GM12878 (cell line): ENCODE data around the gene SCN5A. TPM values are rescaled to one million over a fixed set of nuclear protein-coding genes. Genes with fewer than 3 reads are reported as not detected.

Experiments used
- BHLHE40 ChIP-seq, 2 experiments: fragments of 450-650 bp in 1 of 2; IDR thresholded peaks; 2 replicates each; pipeline ENCODE4 v1.6.1; 2011 to 2017; ENCODE audit warnings: low read depth in 2 of 2, borderline replicate concordance in 1 of 2, improper control_type of control experiment in 1 of 2, low read length in 1 of 2, mild to moderate bottlenecking in 1 of 2
- CBFB ChIP-seq: IDR thresholded peaks from 2 replicates; pipeline ENCODE4 v1.6.1; 2016; ENCODE audit warnings: antibody characterized with exemption, low read depth
- CEBPB ChIP-seq, 2 experiments: fragments of 150-350 bp in 1 of 2; IDR thresholded peaks; 2 replicates each; pipeline ENCODE4 v1.6.1; 2012 to 2014; ENCODE audit warnings: low read depth in 2 of 2, low read length in 2 of 2, borderline replicate concordance in 1 of 2, inconsistent platforms in 1 of 2
- CHD4 ChIP-seq: fragments of 200-600 bp; sonication (generic); IDR thresholded peaks from 2 replicates; pipeline ENCODE4 v1.6.1; 2016; ENCODE audit warnings: mild to moderate bottlenecking
- E2F4 ChIP-seq: IDR thresholded peaks from 2 replicates; pipeline ENCODE4 v1.6.1; 2012; ENCODE audit warnings: low read depth, low read length, improper control_type of control experiment
- EGR1 ChIP-seq, 2 experiments: IDR thresholded peaks; 1 replicate in 1 of 2; 2 replicates in 1 of 2; pipeline ENCODE4 v1.6.1; 2011 to 2012; ENCODE audit warnings: low read depth in 2 of 2, low read length in 2 of 2, borderline replicate concordance in 1 of 2, mild to moderate bottlenecking in 1 of 2, moderate library complexity in 1 of 2
- GATAD2B ChIP-seq: fragments of 450-650 bp; conservative IDR thresholded peaks from 2 replicates; pipeline ENCODE4 v1.6.1; 2017; ENCODE audit warnings: low read depth, mild to moderate bottlenecking, moderate library complexity
- KDM1A ChIP-seq: fragments of 200-600 bp; sonication (generic); IDR thresholded peaks from 2 replicates; pipeline ENCODE4 v1.6.1; 2016; ENCODE audit warnings: borderline replicate concordance
- MEF2B ChIP-seq: fragments of 450-650 bp; IDR thresholded peaks from 2 replicates; pipeline ENCODE4 v1.6.1; 2018; ENCODE audit warnings: mild to moderate bottlenecking, moderate library complexity; ENCODE audit not compliant: partially characterized antibody, poor library complexity, severe bottlenecking
- MTA2 ChIP-seq: fragments of 450-650 bp; IDR thresholded peaks from 2 replicates; pipeline ENCODE4 v1.6.1; 2016; ENCODE audit warnings: low read depth, mild to moderate bottlenecking, moderate library complexity
- PAX8 ChIP-seq: fragments of 450-650 bp; IDR thresholded peaks from 2 replicates; pipeline ENCODE4 v1.6.1; 2017; ENCODE audit warnings: mild to moderate bottlenecking, moderate library complexity
- PML ChIP-seq: IDR thresholded peaks from 2 replicates; pipeline ENCODE4 v1.6.1; 2012; ENCODE audit warnings: low read length, inconsistent platforms
- RFX5 ChIP-seq: IDR thresholded peaks from 2 replicates; pipeline ENCODE4 v1.6.1; 2011; ENCODE audit warnings: low read depth, low read length, improper control_type of control experiment
- SMAD1 ChIP-seq: fragments of 450-650 bp; IDR thresholded peaks from 2 replicates; pipeline ENCODE4 v1.6.1; 2018; ENCODE audit warnings: mild to moderate bottlenecking, low read depth; ENCODE audit not compliant: partially characterized antibody
- SMARCA5 ChIP-seq: fragments of 450-650 bp; IDR thresholded peaks from 2 replicates; pipeline ENCODE4 v1.6.1; 2017; ENCODE audit warnings: mild to moderate bottlenecking
- SMC3 ChIP-seq: IDR thresholded peaks from 2 replicates; pipeline ENCODE4 v1.6.1; 2011; ENCODE audit warnings: low read length, improper control_type of control experiment, borderline replicate concordance
- SP1 ChIP-seq: IDR thresholded peaks from one replicate; pipeline ENCODE4 v1.6.1; 2011; ENCODE audit warnings: low read depth, low read length
- STAT1 ChIP-seq: fragments of 450-650 bp; conservative IDR thresholded peaks from 2 replicates; pipeline ENCODE4 v1.6.1; 2014; ENCODE audit warnings: antibody characterized with exemption, mild to moderate bottlenecking
- TBL1XR1 ChIP-seq: IDR thresholded peaks from 2 replicates; pipeline ENCODE4 v1.6.1; 2012; ENCODE audit warnings: low read depth, low read length, improper control_type of control experiment
- YBX1 ChIP-seq: fragments of 450-650 bp; IDR thresholded peaks from 2 replicates; pipeline ENCODE4 v1.6.1; 2016; ENCODE audit warnings: antibody characterized with exemption
- ZNF207 ChIP-seq: fragments of 450-650 bp; IDR thresholded peaks from 2 replicates; pipeline ENCODE4 v1.6.1; 2014; ENCODE audit warnings: antibody characterized with exemption, mild to moderate bottlenecking, borderline replicate concordance
- polyA plus RNA-seq, 11 experiments: library from polyadenylated mRNA; depleted of rRNA in 4 of 11; unstranded in 6 of 11; stranded (reverse) in 5 of 11; fragments of >200 nt; fragmentation: Nextera tagmentation in 4 of 11; fragmentation: Illumina TruSeq in 1 of 11; extraction: Ambion mirVana in 4 of 11; extraction: Trizol in 1 of 11; gene quantifications; 1 replicate in 1 of 11; 2 replicates in 10 of 11; pipeline versions ENCODE4 v1.2.1 to v1.2.3, GENCODE V29; 2011 to 2016; ENCODE audit warnings: inconsistent platforms in 2 of 11, missing spikeins in 2 of 11, low read depth in 1 of 11
- total RNA-seq, 4 experiments: library from RNA; depleted of rRNA in 3 of 4; stranded (reverse); fragments of >200 nt in 3 of 4; fragmentation: Illumina TruSeq in 1 of 4; extraction: Trizol in 1 of 4; gene quantifications; 2 replicates each; pipeline versions ENCODE4 v1.2.1 to v1.2.3, GENCODE V29; 2013 to 2021
- TF ChIP-seq, protein P1 (sequence below): fragments of 150-350 bp; IDR thresholded peaks from 2 replicates; pipeline ENCODE4 v1.6.1; 2014; ENCODE audit warnings: mild to moderate bottlenecking, low read depth, low read length
- TF ChIP-seq, protein P2 (sequence below): fragments of 450-650 bp; IDR thresholded peaks from 2 replicates; pipeline ENCODE4 v1.6.1; 2017; ENCODE audit warnings: mild to moderate bottlenecking, moderate library complexity
- TF ChIP-seq, protein P3 (sequence below): fragments of 450-650 bp; IDR thresholded peaks from 2 replicates; pipeline ENCODE4 v1.6.1; 2018; ENCODE audit warnings: mild to moderate bottlenecking, low read depth, moderate library complexity; ENCODE audit not compliant: partially characterized antibody

Gene SCN5A
- total and polyA plus RNA-seq, 10 of the 15 experiments (the other 5 are each of a cell fraction or from before 2014, with no cell fraction given) = not detected

DNA sequence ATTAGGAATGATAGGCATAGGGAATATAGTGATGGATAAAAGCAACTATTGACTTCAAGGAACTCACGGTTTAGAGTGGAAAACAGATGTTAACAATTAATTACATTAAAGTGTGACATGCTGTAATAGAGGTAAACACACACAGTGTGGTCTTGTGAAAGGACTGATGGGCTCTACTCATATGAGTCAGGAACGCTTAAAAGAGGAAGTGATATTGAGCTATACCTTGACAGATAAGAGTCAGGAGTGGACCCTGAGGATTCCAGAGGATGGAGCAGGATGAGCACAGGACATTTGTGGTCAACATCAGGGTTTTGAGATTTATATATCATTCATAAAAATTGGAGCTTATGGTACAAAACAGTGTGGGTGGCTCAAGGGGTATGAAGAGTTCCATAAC is 142.4 kb downstream of the SCN5A start (continued):
- TF ChIP-seq, protein P1, sequence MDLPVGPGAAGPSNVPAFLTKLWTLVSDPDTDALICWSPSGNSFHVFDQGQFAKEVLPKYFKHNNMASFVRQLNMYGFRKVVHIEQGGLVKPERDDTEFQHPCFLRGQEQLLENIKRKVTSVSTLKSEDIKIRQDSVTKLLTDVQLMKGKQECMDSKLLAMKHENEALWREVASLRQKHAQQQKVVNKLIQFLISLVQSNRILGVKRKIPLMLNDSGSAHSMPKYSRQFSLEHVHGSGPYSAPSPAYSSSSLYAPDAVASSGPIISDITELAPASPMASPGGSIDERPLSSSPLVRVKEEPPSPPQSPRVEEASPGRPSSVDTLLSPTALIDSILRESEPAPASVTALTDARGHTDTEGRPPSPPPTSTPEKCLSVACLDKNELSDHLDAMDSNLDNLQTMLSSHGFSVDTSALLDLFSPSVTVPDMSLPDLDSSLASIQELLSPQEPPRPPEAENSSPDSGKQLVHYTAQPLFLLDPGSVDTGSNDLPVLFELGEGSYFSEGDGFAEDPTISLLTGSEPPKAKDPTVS = no peak
- no peak for TF ChIP-seq SP1
- no peak for TF ChIP-seq STAT1
- peak; percentile 58; the same call in 1 of the 2 replicates for TF ChIP-seq GATAD2B
- TF ChIP-seq YBX1 = no peak
- no peak for TF ChIP-seq PML
- no peak for TF ChIP-seq ZNF207
- TF ChIP-seq MEF2B = no peak
- TF ChIP-seq, protein P2, sequence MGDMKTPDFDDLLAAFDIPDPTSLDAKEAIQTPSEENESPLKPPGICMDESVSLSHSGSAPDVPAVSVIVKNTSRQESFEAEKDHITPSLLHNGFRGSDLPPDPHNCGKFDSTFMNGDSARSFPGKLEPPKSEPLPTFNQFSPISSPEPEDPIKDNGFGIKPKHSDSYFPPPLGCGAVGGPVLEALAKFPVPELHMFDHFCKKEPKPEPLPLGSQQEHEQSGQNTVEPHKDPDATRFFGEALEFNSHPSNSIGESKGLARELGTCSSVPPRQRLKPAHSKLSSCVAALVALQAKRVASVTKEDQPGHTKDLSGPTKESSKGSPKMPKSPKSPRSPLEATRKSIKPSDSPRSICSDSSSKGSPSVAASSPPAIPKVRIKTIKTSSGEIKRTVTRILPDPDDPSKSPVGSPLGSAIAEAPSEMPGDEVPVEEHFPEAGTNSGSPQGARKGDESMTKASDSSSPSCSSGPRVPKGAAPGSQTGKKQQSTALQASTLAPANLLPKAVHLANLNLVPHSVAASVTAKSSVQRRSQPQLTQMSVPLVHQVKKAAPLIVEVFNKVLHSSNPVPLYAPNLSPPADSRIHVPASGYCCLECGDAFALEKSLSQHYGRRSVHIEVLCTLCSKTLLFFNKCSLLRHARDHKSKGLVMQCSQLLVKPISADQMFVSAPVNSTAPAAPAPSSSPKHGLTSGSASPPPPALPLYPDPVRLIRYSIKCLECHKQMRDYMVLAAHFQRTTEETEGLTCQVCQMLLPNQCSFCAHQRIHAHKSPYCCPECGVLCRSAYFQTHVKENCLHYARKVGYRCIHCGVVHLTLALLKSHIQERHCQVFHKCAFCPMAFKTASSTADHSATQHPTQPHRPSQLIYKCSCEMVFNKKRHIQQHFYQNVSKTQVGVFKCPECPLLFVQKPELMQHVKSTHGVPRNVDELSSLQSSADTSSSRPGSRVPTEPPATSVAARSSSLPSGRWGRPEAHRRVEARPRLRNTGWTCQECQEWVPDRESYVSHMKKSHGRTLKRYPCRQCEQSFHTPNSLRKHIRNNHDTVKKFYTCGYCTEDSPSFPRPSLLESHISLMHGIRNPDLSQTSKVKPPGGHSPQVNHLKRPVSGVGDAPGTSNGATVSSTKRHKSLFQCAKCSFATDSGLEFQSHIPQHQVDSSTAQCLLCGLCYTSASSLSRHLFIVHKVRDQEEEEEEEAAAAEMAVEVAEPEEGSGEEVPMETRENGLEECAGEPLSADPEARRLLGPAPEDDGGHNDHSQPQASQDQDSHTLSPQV = no peak
- TF ChIP-seq CEBPB (IDR thresholded peaks at IDR 0.05; ENCODE audit: borderline replicate concordance in 1 of 2, low read depth in 2 of 2, low read length in 2 of 2) = no peak
- TF ChIP-seq MTA2 = peak; percentile 88
- TF ChIP-seq SMAD1 = no peak
- TF ChIP-seq, protein P3, sequence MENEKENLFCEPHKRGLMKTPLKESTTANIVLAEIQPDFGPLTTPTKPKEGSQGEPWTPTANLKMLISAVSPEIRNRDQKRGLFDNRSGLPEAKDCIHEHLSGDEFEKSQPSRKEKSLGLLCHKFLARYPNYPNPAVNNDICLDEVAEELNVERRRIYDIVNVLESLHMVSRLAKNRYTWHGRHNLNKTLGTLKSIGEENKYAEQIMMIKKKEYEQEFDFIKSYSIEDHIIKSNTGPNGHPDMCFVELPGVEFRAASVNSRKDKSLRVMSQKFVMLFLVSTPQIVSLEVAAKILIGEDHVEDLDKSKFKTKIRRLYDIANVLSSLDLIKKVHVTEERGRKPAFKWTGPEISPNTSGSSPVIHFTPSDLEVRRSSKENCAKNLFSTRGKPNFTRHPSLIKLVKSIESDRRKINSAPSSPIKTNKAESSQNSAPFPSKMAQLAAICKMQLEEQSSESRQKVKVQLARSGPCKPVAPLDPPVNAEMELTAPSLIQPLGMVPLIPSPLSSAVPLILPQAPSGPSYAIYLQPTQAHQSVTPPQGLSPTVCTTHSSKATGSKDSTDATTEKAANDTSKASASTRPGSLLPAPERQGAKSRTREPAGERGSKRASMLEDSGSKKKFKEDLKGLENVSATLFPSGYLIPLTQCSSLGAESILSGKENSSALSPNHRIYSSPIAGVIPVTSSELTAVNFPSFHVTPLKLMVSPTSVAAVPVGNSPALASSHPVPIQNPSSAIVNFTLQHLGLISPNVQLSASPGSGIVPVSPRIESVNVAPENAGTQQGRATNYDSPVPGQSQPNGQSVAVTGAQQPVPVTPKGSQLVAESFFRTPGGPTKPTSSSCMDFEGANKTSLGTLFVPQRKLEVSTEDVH = no peak
- TF ChIP-seq TBL1XR1 = no peak
- peak; percentile 78 to 83; a peak in 3 of 4 replicates for TF ChIP-seq BHLHE40 (IDR thresholded peaks at IDR 0.05; ENCODE audit: borderline replicate concordance in 1 of 2, low read depth in 2 of 2, low read length in 1 of 2)
- no peak for TF ChIP-seq EGR1 (IDR thresholded peaks at IDR 0.05; ENCODE audit: borderline replicate concordance in 1 of 2, low read depth in 2 of 2, low read length in 2 of 2)
- TF ChIP-seq SMARCA5 = no peak
- TF ChIP-seq PAX8 = no peak
- no peak for TF ChIP-seq E2F4
- no peak for TF ChIP-seq RFX5
- no peak for TF ChIP-seq SMC3
- TF ChIP-seq CHD4 = no peak
- no peak for TF ChIP-seq KDM1A
- no peak for TF ChIP-seq CBFB
